Activated CD8-positive, alpha-beta memory T cell treated with anti-CD3 and anti-CD28 coated beads for 4 hours (primary cell): ENCODE measurements around the gene ANKRD9.

Experiments
- DNase-seq, 2 donors: peaks; one replicate each; pipeline ENCODE4 v3.0.0-alpha.2; 2020; ENCODE audit warnings: low read depth in 2 of 2

Gene ANKRD9

DNA sequence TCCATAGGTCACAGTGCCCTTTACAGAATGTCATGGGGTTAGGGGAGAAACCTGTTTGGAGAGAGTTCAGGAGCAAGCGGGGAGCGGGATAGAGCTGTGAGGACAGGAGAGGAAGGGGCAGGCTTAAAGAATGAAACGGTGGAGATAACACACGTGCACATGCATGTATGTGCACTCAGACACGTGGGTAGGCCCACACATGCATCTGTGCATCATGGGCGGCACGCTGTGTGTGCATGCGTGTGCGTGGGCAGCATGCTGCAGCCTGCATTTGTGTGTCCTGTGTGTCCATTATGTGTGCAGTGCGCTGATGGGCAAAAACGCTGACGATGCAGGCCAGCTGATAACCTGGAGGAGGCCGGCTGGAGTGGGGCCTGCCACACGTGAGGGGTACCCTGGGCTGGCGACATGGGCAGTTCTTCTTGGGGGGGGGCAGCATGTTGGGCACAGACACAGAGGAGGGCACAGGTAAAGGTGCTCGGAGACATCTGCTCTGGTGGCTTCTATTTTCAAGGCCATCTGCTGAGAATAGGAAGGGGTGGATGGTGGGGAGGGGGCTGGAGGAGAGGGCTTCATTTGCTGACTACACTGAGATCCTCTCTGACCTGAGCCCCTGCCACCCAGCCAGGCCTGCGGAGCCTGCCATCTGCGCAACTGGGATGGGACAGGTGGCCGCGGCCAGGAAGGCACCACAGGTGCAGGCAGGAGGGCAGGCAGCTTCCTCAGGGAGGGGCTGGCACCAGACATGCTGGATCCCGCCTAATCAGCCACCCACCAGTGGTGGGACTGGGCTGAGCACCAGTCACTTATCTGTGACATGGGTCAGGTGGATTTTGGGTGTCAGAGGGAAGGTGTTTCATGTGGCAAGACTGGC lies 4.6 kb upstream of the ANKRD9 start:
- no peak for DNase-seq

DNA sequence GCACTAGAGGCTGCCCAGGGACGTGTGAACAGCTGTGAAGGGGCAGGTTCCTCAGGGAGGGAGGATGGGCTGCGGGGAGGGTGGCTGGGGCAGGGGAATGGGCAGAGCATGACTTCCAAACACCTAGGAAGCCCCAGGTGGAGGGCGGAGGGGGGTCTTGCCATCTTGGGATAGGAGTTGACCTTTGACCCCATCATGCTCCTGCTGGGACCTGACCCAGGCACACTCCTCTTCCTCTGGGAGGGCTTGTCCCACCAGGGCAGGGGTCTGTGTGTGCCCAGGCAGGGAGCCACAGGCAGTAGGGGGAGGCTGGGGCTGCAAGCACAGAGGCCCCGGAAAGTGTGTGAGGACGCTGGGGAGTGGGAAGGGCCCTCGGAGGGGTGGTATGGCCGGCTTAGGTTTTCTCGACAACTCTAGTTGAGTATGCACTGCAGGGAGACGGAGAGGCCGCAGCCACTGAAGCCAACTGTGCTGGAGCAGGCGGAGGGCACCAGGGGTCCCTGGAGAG lies 3.3 kb upstream of the ANKRD9 start:
- DNase-seq = no peak

DNA sequence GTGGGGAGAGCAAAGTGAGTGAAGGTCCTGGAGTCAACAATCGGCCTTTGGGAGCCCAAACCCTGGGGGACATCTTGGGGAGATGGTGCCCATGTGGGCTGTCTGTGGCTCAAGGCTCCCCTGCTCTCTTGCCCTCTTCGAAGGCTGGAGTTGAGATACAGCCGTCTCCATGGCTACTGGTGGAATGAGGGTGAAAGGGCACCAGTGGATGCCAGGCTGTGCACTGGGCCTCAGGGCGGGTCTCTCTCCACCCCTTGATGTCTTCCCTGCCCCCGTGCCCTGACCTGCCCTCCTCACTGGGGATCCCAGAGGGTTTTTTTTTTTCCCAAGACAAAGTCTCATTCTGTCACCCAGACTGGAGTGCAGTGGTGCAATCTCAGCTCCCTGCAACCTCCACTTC lies 2.0 kb upstream of the ANKRD9 start:
- no peak for DNase-seq

DNA sequence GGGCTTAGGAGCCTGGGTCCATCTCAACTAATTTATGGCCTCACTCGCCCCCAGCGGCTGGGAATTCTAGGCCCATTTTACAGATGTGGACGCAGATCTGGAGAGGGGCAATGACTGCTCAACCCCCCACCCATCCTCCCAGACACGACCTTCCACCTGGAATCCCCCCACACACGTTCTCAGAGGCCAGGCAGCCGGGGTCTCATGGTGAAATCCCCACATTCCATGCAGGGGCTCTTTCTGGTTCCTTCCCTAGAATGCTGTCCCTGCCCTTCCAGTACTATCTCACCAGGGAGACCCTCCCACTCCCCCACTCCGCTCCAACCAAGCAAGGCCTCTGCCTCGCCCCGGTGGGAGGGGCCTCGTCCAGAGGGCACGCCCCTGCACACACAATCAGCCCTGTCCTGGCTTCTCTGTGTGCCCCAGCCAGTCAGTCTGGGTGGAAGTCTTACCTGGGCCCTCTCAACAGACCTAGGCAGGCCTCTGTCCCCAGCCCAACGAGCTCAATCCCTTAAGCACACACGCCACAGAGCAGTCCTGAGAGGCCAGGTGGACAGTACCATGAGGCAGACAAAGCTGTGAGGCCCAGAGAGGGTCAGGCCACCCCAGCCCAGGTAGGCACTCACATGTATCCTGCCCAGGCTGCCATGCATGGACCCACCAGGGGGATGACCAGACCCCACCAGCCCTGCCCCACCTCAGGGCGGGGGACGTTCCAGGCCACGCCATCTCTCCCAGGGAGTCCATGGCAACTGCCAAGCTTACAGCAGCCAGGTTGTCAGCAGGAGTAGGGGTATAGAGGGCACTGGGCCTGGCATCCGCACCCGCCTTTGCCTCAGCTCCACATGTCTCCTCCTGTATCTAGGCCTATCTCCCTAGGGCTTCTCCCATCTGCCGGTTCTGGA lies 1.3 kb upstream of the ANKRD9 start:
- no peak for DNase-seq

DNA sequence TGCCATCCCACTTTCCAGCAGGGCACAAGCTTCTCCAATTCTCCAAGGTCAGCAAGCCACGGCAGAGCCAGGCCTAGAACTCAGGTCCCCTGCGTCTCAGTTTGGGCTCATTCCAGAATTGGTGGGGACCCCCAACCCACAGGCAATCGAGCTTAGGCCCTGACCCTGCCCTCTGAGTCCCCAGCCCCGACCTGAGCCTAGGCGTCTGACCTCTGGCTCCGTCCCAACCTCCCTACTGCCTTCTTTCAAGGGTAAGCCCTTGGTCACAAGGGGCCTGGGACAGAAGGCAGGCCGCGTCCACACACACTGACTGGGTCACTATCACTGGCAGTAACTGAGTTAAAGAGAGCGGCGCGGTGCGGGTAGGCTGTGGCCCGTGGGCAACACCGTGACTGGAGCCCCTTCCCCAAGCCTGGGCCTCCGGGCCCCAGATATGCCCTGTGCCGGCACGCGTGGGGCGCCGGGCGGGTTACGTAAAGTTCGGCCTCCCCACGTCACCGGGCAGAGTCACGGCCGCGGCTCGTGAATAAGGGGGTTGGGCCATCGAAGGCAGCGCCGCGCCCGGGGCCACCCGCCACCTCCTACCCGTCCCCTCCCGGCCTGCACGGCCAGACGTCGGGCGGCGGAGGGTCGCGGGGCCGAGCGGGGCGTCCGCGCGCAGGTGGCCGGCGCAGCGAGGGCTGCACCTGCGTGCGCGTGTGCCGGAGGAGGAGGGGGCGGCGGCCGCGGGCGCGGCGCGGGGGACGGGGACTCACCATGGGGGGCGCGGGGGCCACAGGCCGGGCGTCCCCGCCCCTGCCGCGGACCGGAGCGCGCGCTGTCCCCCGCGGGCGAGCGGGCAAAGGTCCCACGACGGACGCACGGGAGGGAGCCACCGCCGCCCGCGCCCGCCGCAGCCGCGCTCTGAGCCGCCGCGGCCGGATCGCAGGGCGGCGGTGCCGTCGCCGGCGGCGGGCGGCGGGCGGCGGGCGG lies 516 bp downstream of the ANKRD9 start:
- DNase-seq = no peak

DNA sequence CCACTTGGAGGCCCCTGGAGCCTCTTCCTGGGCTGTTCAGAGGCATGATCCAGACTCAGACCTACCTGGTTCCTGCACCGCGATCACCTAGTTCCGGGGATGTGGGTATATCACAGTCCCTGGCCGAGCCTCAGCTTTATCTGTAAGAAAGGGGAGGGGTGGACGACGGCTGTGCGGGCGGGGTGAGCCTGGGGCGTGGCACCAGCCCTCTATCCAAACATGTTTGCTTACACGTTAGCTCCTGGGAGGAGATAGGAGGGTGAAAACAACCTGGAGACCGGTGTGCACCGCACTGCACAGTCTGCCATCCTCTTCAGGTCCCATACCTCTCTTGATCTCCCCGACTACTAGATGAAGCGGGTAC lies 1.2 kb downstream of the ANKRD9 start:
- no peak for DNase-seq

DNA sequence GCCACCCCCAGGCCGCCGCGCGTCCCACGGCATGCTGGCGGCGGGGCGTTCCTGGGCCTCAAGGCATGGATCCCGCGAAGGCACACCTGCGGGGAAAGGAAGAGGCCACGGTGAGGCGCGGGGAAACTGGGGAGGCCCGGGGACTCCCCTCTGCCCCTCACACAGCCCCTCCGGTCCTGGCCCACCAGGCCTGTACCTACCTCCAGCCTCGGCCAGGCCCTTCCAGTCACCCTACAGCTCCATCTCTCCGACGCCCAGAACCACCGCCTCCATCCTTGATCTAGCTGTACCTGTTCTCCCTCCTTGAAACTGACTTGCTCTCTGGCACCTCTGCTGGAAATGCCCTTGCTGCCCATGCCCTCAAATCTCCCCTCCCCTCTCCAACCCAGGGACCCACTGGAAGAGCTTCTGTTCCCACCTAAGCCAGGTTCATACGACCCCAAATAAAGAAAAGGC lies 1.7 kb downstream of the ANKRD9 start:
- DNase-seq = no peak

DNA sequence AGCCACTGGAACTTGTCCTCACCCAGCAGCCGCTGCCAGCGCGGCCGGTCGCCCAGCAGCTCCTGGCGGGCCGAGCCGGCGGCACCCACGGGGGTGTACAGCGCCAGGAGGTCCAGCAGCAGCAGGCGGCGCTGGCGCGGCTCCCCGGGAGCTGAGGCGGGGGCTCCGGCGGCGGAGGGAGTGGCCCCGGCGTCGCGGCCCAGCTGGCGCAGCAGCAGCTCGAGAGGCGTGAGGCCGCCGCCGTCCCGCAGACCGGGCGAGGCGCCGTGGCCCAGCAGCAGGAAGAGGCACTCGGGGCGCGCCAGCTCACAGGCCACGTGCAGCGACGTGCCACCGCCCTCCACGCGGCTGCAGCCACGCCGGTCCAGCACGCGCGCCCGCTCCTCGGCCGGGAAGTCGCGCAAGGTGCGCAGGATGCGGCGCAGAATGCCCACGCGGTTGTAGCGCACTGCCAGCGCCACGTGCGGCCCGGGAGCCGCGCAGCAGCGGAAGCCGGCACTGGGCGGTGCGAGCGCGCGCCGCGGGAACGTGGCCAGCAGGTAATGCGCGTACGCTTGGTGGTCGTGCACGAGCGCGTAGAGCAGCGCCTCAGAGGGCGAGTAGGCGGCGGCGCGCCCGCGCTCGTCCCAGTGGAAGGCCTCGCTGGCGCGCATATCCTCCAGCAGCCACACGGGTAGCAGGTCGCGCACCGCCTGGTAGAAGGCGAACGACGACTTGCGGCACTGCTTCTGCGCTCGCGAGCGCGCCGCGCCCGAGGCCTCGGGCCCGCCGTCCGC lies 2.3 kb downstream of the ANKRD9 start:
- DNase-seq = no peak

DNA sequence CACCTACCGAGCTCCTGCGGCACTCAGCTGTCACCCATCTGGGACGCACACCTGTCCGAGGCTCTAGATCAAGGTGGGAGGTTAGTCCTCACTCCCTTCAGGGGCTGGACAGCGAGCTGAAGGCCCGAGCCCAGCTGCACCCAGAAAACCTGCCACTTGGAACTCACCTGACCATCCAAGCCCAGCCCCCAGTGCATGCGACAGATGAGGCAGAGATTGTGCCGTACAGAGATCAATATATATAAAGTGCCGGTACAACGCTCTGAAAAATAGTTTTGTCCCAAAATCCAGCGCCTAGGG lies 3.0 kb downstream of the ANKRD9 start:
- no peak for DNase-seq

DNA sequence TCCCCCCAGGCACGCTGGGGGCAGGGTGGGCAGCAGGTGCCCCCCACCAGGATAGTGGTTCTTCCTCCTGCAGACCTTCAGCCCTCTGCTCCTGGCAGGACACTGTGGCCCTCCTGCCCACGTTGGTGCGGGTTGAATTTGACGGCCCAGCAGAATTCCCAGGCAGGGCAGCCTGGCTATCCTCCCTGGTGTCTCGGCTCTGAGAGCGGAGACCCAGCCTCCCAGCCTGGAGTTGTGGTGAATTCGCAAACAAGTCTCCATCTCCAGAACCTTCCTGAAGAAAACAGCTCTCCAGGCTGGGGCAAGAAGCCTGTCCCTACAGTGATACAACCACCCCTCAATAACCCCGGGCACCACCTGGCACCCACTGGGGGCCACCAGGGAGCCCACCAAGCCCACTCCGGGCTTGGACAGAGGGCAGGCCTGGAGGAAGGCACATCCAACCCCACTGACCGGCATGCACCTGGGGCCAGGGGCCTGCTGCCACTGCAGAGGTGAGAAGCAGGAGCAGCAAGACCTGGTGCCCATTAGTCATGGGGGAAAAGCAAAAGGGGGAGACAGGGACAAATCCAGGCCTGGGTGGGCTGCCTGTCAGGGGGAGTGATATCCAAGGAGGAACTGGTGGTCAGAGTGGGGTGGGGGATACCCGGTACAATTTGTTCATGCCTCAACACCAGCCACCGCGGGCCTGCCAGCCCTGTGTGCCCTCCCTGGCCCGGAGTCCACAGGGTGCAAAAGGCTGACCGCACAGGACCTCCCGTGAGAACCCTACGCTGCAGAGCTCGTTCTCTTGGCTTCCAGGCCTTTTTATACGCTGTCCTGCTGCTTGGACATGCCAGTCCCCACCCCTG lies 3.6 kb downstream of the ANKRD9 start:
- DNase-seq = no peak

DNA sequence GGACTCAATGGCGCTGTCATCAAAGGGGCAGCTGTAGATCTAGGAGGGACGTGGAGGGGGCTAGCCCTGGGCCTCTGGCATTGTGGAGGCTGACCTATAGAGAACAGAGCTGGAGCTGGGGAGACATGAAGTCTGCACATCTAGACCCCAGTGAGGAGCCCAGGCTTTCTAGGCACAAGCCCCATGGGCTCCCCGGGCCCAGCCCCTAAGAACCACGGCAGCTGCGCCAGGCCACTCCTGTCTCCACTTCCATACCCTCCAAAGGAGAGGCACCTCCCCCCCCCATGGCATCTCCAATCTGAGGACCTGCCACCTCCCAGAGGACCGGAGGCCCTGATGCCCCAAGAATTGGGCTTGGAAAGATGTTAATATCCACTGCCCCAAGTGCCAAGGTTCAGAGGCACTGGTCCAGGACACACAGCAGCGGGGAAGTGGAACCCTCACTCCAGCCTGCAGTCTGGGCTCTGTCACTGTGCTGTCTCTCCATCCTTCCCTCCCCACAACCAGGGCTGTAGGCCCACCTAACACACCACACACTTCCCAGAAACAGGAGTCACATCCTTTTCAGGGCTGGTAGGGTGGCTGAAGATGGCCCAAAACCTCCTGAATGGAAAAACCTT lies 4.5 kb downstream of the ANKRD9 start:
- no peak for DNase-seq

DNA sequence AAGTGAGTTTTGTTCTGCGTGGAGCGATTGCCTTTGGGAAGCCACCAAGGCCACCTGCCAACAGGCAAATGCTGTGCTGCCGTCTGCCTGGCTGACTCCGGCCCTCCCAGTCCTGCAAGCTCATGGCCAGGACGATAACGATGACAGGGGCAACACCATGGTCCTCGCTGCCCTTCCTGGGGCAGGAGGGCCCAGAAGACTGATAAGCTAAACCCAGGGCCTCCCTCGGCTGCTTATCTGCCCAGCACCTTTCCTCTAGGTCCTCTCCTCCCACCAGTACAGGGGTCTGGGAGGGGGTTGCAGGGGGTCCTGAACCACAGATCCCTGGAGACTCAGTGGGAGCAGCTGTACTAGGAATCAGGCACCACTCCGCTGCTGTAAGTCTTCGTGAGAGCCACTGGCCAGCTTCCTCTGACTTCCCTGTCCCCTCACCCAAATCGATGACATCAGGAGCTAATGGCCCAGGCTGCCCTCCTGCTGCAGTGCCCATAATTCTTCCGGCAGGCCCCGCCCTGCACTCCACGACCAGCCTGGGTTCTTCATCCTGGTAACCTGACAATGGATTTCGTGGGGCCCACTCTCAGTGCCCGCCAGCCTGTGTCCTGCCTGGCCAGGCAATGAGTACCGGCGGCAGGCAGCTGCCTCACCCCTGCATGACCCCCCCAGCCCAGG lies 5.1 kb downstream of the ANKRD9 start:
- DNase-seq = no peak

DNA sequence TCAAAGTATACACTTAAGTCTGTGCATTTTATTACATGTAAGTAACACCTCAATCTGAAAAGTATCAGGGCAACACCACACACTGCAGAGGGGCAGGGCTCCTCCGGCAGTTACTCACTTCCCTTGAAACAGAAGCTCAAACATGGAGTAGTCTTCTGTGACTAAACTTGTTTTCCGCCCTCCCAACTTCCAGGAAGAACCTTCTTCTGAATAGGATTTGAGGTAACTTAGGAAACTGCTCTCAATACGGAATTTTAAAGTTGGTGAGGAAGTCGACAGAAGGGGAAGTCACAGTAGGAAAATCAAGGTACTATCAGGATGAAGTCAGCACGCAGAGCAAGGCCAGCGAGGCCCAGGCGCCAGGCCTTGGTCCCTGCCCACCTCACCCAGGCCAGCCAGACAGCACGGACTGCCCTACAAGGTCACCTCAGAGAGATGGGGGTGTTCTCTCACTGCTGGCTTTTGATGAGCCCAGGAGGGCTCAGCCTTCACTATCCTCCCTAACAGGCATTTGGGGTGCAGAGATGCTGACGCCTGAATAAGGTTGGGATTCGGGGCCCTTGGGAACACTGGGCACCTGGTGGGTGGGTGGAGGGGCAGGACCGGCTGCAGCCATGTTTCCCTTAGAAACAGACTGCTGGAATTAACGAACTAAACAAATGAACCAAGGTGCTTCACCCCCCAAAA lies 5.8 kb downstream of the ANKRD9 start:
- DNase-seq = no peak

DNA sequence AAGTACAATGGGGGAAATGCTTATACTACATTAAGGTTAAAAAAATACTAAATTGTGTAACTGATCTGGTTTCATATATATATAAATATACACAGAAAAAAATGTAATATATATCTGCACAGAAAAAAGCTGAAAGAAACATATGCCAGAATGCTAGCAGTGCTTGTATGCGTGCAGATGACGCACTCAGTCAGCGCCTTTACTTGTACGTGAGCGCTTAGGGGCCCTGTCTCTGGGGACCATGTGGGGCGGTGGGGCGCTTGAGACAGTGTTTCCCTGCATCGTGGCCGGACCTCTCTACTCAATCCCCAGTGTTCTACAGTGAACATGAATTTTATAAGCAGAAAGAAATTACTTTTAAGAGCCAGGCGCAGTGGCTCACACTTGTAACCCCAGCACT lies 7.0 kb downstream of the ANKRD9 start:
- DNase-seq = no peak

DNA sequence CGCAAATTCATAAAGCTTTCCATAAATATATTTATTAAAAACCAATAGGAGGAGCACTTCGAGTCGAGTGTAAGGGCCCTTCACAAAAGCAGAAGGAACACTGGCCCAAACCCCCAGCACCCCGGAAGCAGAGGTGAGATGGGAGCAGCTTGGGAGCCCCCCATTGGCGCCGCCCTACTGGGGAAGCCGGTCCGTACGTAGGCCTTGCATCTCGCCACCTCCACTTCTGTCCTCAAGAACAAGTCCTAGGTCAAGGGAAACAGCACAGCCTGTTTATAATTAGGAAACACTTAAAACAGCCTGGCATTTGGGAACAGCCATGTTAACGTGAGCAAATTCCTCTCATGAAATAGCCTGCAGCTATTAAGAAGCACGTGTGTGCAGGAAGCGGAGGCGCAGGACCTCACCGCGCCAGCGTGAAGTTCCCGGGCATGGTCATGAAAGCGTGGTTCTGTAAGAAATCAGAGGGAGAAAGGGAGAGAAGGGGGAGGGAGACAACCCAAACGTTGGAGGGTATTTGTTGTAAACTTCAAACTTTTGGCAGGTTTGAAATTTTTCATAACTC lies 7.7 kb downstream of the ANKRD9 start:
- no peak for DNase-seq

DNA sequence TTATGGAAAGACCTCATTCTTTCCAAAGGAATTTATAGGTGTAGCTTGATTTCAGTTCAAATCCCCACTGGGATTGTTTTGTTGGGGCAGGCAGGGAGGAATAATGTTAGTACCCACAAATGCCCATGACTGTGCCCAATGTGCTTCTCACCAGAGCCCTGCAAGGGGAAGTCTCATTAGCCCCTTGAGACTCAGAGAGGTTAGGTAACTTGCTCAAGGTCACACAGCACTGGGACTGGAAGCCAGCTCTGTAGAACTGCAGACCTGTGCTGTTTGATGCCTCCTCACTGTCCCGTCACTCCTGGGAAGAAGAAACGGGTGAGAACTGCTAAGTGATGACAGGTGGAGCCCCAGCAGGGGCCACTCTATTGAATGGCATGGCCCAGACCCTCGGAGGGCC lies 8.9 kb downstream of the ANKRD9 start:
- DNase-seq = no peak

DNA sequence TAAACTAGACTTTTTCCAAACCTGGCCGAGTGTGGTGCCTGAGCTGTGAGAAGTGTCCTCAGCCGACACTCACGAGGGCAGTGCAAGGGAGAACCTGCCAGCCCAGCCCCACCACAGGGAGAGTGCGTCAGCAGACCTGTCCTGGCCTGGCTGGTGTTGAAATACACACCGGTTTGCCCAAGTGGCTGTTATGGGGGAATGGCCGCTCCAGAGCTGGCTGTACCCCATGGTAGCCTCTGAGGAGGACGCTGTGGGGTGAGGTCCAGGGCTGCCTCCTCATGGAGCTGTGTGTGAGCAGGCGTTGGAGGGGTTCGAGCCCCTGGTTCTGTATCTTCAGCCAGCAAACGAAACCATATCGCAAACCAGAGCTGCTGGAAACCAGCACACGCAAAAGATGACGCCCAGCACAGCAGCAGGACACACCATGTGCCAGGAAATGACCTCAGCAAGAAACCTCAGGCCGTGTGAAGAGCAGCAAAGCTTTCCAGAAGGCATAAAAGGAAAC lies 9.4 kb downstream of the ANKRD9 start:
- no peak for DNase-seq
